DMS53 (cell line): ENCODE measurements around the gene PLCL1.
"Not testable (repeated sequence)": the region's sequence is repeated elsewhere in the genome, so short reads cannot be mapped to it uniquely, and the experiment has no call there.

ENCODE experiments used
- DNase-seq: peaks from one replicate; lab custom pipeline; 2025; lab: John Stamatoyannopoulos, UW

Gene PLCL1

GRCh38 chr2:198000417-198000816 lies 196.0 kb downstream of the PLCL1 start:
- DNase-seq: no peak

- DNase-seq: no peak
Measured at GRCh38 chr2:198004173-198004572, 199.8 kb downstream of the PLCL1 start.

- no peak for DNase-seq
Measured at GRCh38 chr2:198004921-198005829, 200.8 kb downstream of the PLCL1 start.

- DNase-seq: no peak
Measured at GRCh38 chr2:198006733-198007132, 202.3 kb downstream of the PLCL1 start.

GRCh38 chr2:198008230-198008629 lies 203.8 kb downstream of the PLCL1 start:
- no peak for DNase-seq

- no peak for DNase-seq
Measured at GRCh38 chr2:198012025-198012424, 207.6 kb downstream of the PLCL1 start.

- DNase-seq: no peak
Measured at GRCh38 chr2:198016243-198016642, 211.8 kb downstream of the PLCL1 start.

GRCh38 chr2:198017068-198017467 lies 212.7 kb downstream of the PLCL1 start:
- no peak for DNase-seq

GRCh38 chr2:198028955-198029354 lies 224.6 kb downstream of the PLCL1 start:
- DNase-seq: no peak

GRCh38 chr2:198029576-198029975 lies 225.2 kb downstream of the PLCL1 start:
- DNase-seq: not testable (repeated sequence)

- DNase-seq: no peak
Measured at GRCh38 chr2:198033626-198034025, 229.2 kb downstream of the PLCL1 start.

GRCh38 chr2:198036029-198036879 lies 231.9 kb downstream of the PLCL1 start:
- DNase-seq: no peak

GRCh38 chr2:198040835-198041234 lies 236.4 kb downstream of the PLCL1 start:
- DNase-seq: no peak

- no peak for DNase-seq
Measured at GRCh38 chr2:198042189-198042588, 237.8 kb downstream of the PLCL1 start.

GRCh38 chr2:198044777-198045176 lies 240.4 kb downstream of the PLCL1 start:
- DNase-seq: no peak

- DNase-seq: no peak
Measured at GRCh38 chr2:198045227-198045626, 240.8 kb downstream of the PLCL1 start.

GRCh38 chr2:198052741-198053140 lies 248.3 kb downstream of the PLCL1 start:
- DNase-seq: no peak

GRCh38 chr2:198053148-198053547 lies 248.8 kb downstream of the PLCL1 start:
- no peak for DNase-seq

GRCh38 chr2:198053776-198054175 lies 249.4 kb downstream of the PLCL1 start:
- DNase-seq: no peak

- DNase-seq: peak; percentile 39
Measured at GRCh38 chr2:198054299-198054698, 249.9 kb downstream of the PLCL1 start.

GRCh38 chr2:198055716-198056115 lies 251.3 kb downstream of the PLCL1 start:
- no peak for DNase-seq

GRCh38 chr2:198056836-198057235 lies 252.4 kb downstream of the PLCL1 start:
- DNase-seq: no peak

GRCh38 chr2:198059800-198060199 lies 255.4 kb downstream of the PLCL1 start:
- no peak for DNase-seq
